ENCODE data around the gene CTDNEP1.
A peak's percentile ranks its signal among the peaks of the same experiment; 100 is the strongest.

CTDNEP1 gene

GRCh38 chr17:7285679-7286078 lies 34.1 kb upstream of the CTDNEP1 start:
- TF ChIP-seq EP300 (IDR thresholded peaks at IDR 0.05; ENCODE audit: borderline replicate concordance) (no peak), TAF1 (IDR thresholded peaks at IDR 0.05; ENCODE audit: low read depth) (no peak), FOXM1 (IDR thresholded peaks at IDR 0.05; ENCODE audit: borderline replicate concordance, low read depth) (no peak), YY1 (IDR thresholded peaks at IDR 0.05; ENCODE audit: low read depth) (no peak), TCF12 (IDR thresholded peaks at IDR 0.05; ENCODE audit: low read depth) (no peak), MAX (IDR thresholded peaks at IDR 0.05) (no peak), EGR1 (IDR thresholded peaks at IDR 0.05) (no peak), USF1 (IDR thresholded peaks at IDR 0.05) (no peak), CREB1 (IDR thresholded peaks at IDR 0.05; ENCODE audit: low read depth) (no peak)

- TF ChIP-seq CREB1 (IDR thresholded peaks at IDR 0.05; ENCODE audit: low read depth) (no peak), YY1 (IDR thresholded peaks at IDR 0.05; ENCODE audit: low read depth) (no peak), MAX (IDR thresholded peaks at IDR 0.05) (no peak), TCF12 (IDR thresholded peaks at IDR 0.05; ENCODE audit: low read depth) (no peak), EP300 (IDR thresholded peaks at IDR 0.05; ENCODE audit: borderline replicate concordance) (no peak), USF1 (IDR thresholded peaks at IDR 0.05) (no peak), TAF1 (IDR thresholded peaks at IDR 0.05; ENCODE audit: low read depth) (no peak), ZBTB7A (IDR thresholded peaks at IDR 0.05; ENCODE audit: low read depth) (no peak), TEAD4 (IDR thresholded peaks at IDR 0.05) (no peak), RAD21 (IDR thresholded peaks at IDR 0.05; ENCODE audit: low read depth) (no peak)
Measured at GRCh38 chr17:7284911-7285310, 33.4 kb upstream of the CTDNEP1 start.

GRCh38 chr17:7283471-7284216 lies 32.1 kb upstream of the CTDNEP1 start:
- no peak for TF ChIP-seq ZBTB7A (IDR thresholded peaks at IDR 0.05; ENCODE audit: low read depth)
- TF ChIP-seq CREB1 (IDR thresholded peaks at IDR 0.05; ENCODE audit: low read depth): no peak
- no peak for TF ChIP-seq USF1 (IDR thresholded peaks at IDR 0.05)
- TF ChIP-seq EP300 (IDR thresholded peaks at IDR 0.05; ENCODE audit: borderline replicate concordance): no peak
- no peak for TF ChIP-seq EGR1 (IDR thresholded peaks at IDR 0.05)
- no peak for TF ChIP-seq YY1 (IDR thresholded peaks at IDR 0.05; ENCODE audit: low read depth)
- no peak for TF ChIP-seq RAD21 (IDR thresholded peaks at IDR 0.05; ENCODE audit: low read depth)
- no peak for TF ChIP-seq TEAD4 (IDR thresholded peaks at IDR 0.05)
- no peak for TF ChIP-seq REST (IDR thresholded peaks at IDR 0.05; ENCODE audit: low read depth)

GRCh38 chr17:7282752-7283321 lies 31.3 kb upstream of the CTDNEP1 start:
- TF ChIP-seq YY1 (IDR thresholded peaks at IDR 0.05; ENCODE audit: low read depth) (no peak), MAX (IDR thresholded peaks at IDR 0.05) (no peak), USF1 (IDR thresholded peaks at IDR 0.05) (no peak), CEBPB (IDR thresholded peaks at IDR 0.05) (no peak), NFIC (IDR thresholded peaks at IDR 0.05) (no peak), ZBTB7A (IDR thresholded peaks at IDR 0.05; ENCODE audit: low read depth) (no peak), EGR1 (IDR thresholded peaks at IDR 0.05) (no peak), TAF1 (IDR thresholded peaks at IDR 0.05; ENCODE audit: low read depth) (no peak)

- TF ChIP-seq EP300 (IDR thresholded peaks at IDR 0.05; ENCODE audit: borderline replicate concordance) (no peak), ZBTB7A (IDR thresholded peaks at IDR 0.05; ENCODE audit: low read depth) (0 out of 2 replicates have a peak, but pooled peaks have one; percentile 3)
Measured at GRCh38 chr17:7281953-7282751, 30.6 kb upstream of the CTDNEP1 start.

All from Ishikawa (cell line).